ENCODE results near the gene UQCC2.

UQCC2 gene

GRCh38 chr6:33748841-33749240 is 37.3 kb upstream of the UQCC2 start:
- no peak for DNase-seq (ENCODE audit: low read depth)
- no peak overlapping the region for H3K4me3 ChIP-seq (replicated peaks; ENCODE audit: low read depth, low read length)
- no peak for TF ChIP-seq CTCF (IDR thresholded peaks at IDR 0.05; ENCODE audit: low read length, missing control alignments)

- TF ChIP-seq CTCF (IDR thresholded peaks at IDR 0.05; ENCODE audit: low read length, missing control alignments), result no peak
- H3K4me3 ChIP-seq (replicated peaks; ENCODE audit: low read depth, low read length), result no peak overlapping the region
Measured at GRCh38 chr6:33747823-33748222, 36.3 kb upstream of the UQCC2 start.

GRCh38 chr6:33746651-33747100 is 35.2 kb upstream of the UQCC2 start, which contains the start of gene IP6K3:
Gene IP6K3 (minus strand): TSS chr6:33746905. CDS start chr6:33735476, 11,429 bp downstream.
- DNase-seq (ENCODE audit: low read depth), result no peak
- no peak within 1 kb of the TSS for H3K4me3 ChIP-seq (replicated peaks; ENCODE audit: low read depth, low read length)
- TF ChIP-seq CTCF (IDR thresholded peaks at IDR 0.05; ENCODE audit: low read length, missing control alignments), result no peak

More at GRCh38 chr6:33747823-33748222, 36.3 kb upstream of the UQCC2 start:
- no peak for DNase-seq (ENCODE audit: low read depth)

- no peak for TF ChIP-seq CTCF (IDR thresholded peaks at IDR 0.05; ENCODE audit: low read length, missing control alignments)
- H3K4me3 ChIP-seq (replicated peaks; ENCODE audit: low read depth, low read length), result no peak overlapping the region
- DNase-seq (ENCODE audit: low read depth), result peak; percentile 57
Measured at GRCh38 chr6:33746036-33746600, 34.6 kb upstream of the UQCC2 start.

- no peak for DNase-seq (ENCODE audit: low read depth)
- TF ChIP-seq CTCF (IDR thresholded peaks at IDR 0.05; ENCODE audit: low read length, missing control alignments), result no peak
- no peak overlapping the region for H3K4me3 ChIP-seq (replicated peaks; ENCODE audit: low read depth, low read length)
Measured at GRCh38 chr6:33745548-33745947, 34.0 kb upstream of the UQCC2 start.

GRCh38 chr6:33744895-33745546 is 33.5 kb upstream of the UQCC2 start:
- DNase-seq (ENCODE audit: low read depth), result no peak
- TF ChIP-seq CTCF (IDR thresholded peaks at IDR 0.05; ENCODE audit: low read length, missing control alignments), result no peak
- H3K4me3 ChIP-seq (replicated peaks; ENCODE audit: low read depth, low read length), result no peak overlapping the region

Data from fibroblast of pulmonary artery (primary cell).